Measurements from ENCODE around the gene ONECUT2.

The ONECUT2 gene

DNA sequence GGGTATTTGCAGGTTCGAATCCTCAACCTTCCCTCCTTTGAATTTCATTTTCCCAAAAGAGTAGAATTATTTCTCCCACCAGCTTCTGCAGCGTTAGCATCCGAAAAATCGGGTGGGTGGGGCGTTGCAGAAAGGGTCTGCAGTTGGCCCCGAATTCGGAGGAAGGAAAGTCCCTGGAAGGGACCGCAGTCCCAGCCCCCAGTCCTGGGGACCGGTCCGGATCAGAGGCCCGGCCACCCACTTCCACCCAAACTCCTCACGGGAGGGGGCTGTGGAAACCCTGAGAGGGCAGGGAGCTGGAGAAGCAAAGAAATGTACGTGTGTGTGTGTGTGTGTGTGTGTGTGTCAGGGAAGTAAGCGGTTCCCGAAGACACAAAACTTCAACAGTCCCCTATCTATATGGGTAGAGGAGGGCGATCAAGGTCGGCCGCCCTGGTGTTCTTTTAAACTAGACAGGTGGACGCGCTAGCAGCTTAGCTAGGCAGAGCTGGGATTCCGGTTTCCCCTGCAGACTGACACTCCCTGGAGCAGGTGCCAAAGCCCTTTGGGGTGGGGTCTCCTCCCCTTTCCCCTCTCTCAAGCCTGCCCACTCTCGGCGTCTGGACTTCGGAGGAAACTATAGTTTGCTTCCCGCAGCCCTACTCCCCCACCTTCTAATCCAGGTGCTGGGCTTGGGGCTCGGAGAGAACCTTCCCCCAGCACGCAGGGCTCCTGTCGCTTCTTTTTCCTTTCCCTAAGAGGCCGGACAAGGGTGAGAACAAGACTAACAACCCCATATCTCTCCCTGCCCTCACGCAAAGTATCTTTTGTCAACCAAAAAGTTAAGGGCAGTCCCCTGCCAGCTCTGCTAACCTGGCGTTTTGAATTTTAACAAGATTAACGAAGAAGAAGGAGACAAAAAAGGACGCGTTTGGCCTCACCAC lies 4.8 kb upstream of the ONECUT2 start:
- no peak for DNase-seq (ENCODE audit: extremely low read depth, insufficient read length)
- Histone ChIP-seq H3K27me3 (replicated peaks; ENCODE audit: control insufficient read depth, insufficient read depth, low read length) (no peaks in the 10 kb centered on the region; the same call in 1 of the 2 replicates), H3K4me3 (replicated peaks; ENCODE audit: low read depth, low read length) (no peak overlapping the region), H3K36me3 (ENCODE audit: control insufficient read depth, insufficient read depth, low read length) (no peaks in the 10 kb centered on the region)
- TF ChIP-seq, protein P1, sequence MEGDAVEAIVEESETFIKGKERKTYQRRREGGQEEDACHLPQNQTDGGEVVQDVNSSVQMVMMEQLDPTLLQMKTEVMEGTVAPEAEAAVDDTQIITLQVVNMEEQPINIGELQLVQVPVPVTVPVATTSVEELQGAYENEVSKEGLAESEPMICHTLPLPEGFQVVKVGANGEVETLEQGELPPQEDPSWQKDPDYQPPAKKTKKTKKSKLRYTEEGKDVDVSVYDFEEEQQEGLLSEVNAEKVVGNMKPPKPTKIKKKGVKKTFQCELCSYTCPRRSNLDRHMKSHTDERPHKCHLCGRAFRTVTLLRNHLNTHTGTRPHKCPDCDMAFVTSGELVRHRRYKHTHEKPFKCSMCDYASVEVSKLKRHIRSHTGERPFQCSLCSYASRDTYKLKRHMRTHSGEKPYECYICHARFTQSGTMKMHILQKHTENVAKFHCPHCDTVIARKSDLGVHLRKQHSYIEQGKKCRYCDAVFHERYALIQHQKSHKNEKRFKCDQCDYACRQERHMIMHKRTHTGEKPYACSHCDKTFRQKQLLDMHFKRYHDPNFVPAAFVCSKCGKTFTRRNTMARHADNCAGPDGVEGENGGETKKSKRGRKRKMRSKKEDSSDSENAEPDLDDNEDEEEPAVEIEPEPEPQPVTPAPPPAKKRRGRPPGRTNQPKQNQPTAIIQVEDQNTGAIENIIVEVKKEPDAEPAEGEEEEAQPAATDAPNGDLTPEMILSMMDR (IDR thresholded peaks at IDR 0.05; ENCODE audit: insufficient read depth, low read length, poor library complexity, severe bottlenecking) = no peak

DNA sequence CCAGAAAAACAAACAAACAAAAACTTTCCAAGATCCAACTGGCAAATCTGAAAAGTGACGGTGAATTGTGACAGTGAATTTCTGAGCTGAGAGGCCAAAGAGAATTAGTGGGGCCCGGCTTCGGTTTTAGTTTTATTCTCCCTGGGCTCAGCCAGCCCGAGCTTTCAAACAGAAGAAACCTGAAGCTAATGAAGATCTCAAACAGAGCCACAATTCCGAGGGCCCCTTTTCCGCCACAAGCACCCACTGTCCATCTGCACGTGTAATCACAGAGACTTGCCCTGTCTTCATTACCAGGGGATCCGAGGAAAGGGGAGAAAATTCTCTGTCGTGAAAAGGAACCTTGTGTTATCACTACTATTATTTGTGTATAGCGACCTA lies 4.2 kb upstream of the ONECUT2 start:
- TF ChIP-seq, protein P1 (IDR thresholded peaks at IDR 0.05; ENCODE audit: insufficient read depth, low read length, poor library complexity, severe bottlenecking) = no peak
- Histone ChIP-seq H3K36me3 (ENCODE audit: control insufficient read depth, insufficient read depth, low read length) (no peaks in the 10 kb centered on the region), H3K4me3 (replicated peaks; ENCODE audit: low read depth, low read length) (no peak overlapping the region), H3K27me3 (replicated peaks; ENCODE audit: control insufficient read depth, insufficient read depth, low read length) (no peaks in the 10 kb centered on the region; the same call in 1 of the 2 replicates)
- no peak for DNase-seq (ENCODE audit: extremely low read depth, insufficient read length)

GRCh38 chr18:57431467-57432080 lies 3.6 kb upstream of the ONECUT2 start:
- Histone ChIP-seq H3K27me3 (replicated peaks; ENCODE audit: control insufficient read depth, insufficient read depth, low read length) (no peaks in the 10 kb centered on the region; the same call in 1 of the 2 replicates), H3K36me3 (ENCODE audit: control insufficient read depth, insufficient read depth, low read length) (no peaks in the 10 kb centered on the region), H3K4me3 (replicated peaks; ENCODE audit: low read depth, low read length) (no peak overlapping the region)
- TF ChIP-seq, protein P1 (IDR thresholded peaks at IDR 0.05; ENCODE audit: insufficient read depth, low read length, poor library complexity, severe bottlenecking) = no peak
- DNase-seq (ENCODE audit: extremely low read depth, insufficient read length) = no peak

- no peak overlapping the region for H3K4me3 ChIP-seq (replicated peaks; ENCODE audit: low read depth, low read length)
- H3K27me3 ChIP-seq (replicated peaks; ENCODE audit: control insufficient read depth, insufficient read depth, low read length) = no peaks in the 10 kb centered on the region; the same call in 1 of the 2 replicates
- no peak for DNase-seq (ENCODE audit: extremely low read depth, insufficient read length)
- H3K36me3 ChIP-seq (ENCODE audit: control insufficient read depth, insufficient read depth, low read length) = no peaks in the 10 kb centered on the region
- TF ChIP-seq, protein P1 (IDR thresholded peaks at IDR 0.05; ENCODE audit: insufficient read depth, low read length, poor library complexity, severe bottlenecking) = no peak
Observed at GRCh38 chr18:57432140-57432539, 3.0 kb upstream of the ONECUT2 start.

DNA sequence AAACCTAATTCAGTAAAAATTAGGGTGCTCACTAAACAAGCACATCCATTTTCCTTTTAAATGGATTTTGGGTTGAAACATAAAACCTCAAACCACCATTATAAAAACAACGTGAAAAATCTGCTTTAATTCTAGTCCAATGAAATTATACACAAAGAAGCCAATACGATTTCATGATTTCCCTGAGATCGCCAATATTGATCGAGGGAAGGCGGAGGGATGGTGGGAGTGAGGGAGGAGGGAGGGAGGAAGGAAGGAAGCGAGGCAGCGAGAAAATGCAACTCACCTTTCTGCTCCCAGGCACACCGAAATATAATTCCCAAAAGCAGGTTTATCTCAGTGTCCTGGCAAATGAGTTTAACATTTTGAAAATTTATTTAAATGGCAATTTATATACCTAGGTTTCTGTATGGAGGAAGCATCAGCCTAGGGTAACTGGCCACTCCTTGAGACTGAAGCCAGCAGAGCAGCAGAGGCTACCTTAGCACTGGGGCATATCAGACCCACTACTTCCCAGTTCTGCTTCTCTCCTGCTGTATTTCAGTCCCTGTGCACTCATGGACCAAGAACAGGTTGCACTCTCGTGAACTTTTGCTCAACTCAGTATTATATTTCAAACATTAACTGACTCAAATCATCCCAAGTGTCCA lies 2.3 kb upstream of the ONECUT2 start:
- H3K4me3 ChIP-seq (replicated peaks; ENCODE audit: low read depth, low read length) = no peak overlapping the region
- TF ChIP-seq, protein P1 (IDR thresholded peaks at IDR 0.05; ENCODE audit: insufficient read depth, low read length, poor library complexity, severe bottlenecking) = no peak
- no peaks in the 10 kb centered on the region for H3K36me3 ChIP-seq (ENCODE audit: control insufficient read depth, insufficient read depth, low read length)
- H3K27me3 ChIP-seq (replicated peaks; ENCODE audit: control insufficient read depth, insufficient read depth, low read length) = no peaks in the 10 kb centered on the region; the same call in 1 of the 2 replicates
- no peak for DNase-seq (ENCODE audit: extremely low read depth, insufficient read length)
